GM06990 (cell line): ENCODE data around the gene NFATC3.
"Not testable (repeated sequence)": the region's sequence is repeated elsewhere in the genome, so short reads cannot be mapped to it uniquely, and the experiment has no call there.

Experiments used
- DNase-seq: peaks from one replicate; pipeline ENCODE4 v3.0.0-alpha.2; 2011; ENCODE audit not compliant: insufficient read length; ENCODE audit errors: extremely low read depth
- H3K27me3 ChIP-seq: replicated peaks from 2 replicates; pipeline ENCODE4 v1.6.0; 2011; ENCODE audit warnings: low read length; ENCODE audit not compliant: control insufficient read depth, insufficient read depth
- H3K36me3 ChIP-seq: 2 replicates; pipeline ENCODE4 v1.5.1; 2011; ENCODE audit warnings: low read length; ENCODE audit not compliant: control insufficient read depth, insufficient read depth
- H3K4me3 ChIP-seq: replicated peaks from 2 replicates; pipeline ENCODE4 v1.5.1; 2011; ENCODE audit warnings: low read depth, mild to moderate bottlenecking, control low read depth, low read length
- CTCF ChIP-seq: IDR thresholded peaks from 2 replicates; pipeline ENCODE4 v1.5.1; 2011; ENCODE audit warnings: low read length, control low read depth, mild to moderate bottlenecking, inconsistent platforms; ENCODE audit not compliant: insufficient read depth, poor library complexity, severe bottlenecking

NFATC3 gene

GRCh38 chr16:68113765-68114240, 28.6 kb downstream of the NFATC3 start:
- no peak for DNase-seq
- Histone ChIP-seq H3K36me3 (no peaks in the 10 kb centered on the region), H3K27me3 (no peaks in the 10 kb centered on the region), H3K4me3 (no peak overlapping the region)
- TF ChIP-seq CTCF = no peak

GRCh38 chr16:68114939-68115338, 29.8 kb downstream of the NFATC3 start:
- not testable (repeated sequence) for H3K36me3 ChIP-seq, H3K27me3 ChIP-seq, DNase-seq, H3K4me3 ChIP-seq

- no peak for DNase-seq
- no peak for TF ChIP-seq CTCF
- H3K4me3 ChIP-seq = no peak overlapping the region
- no peaks in the 10 kb centered on the region for H3K27me3 ChIP-seq
- H3K36me3 ChIP-seq = no peaks in the 10 kb centered on the region
These were observed 30.7 kb downstream of the NFATC3 start for GRCh38 chr16:68115851-68116250.

- peak; percentile 63 for TF ChIP-seq CTCF
- no peak for DNase-seq
- Histone ChIP-seq H3K27me3 (no peaks in the 10 kb centered on the region), H3K4me3 (no peak overlapping the region), H3K36me3 (no peaks in the 10 kb centered on the region)
These were observed 31.2 kb downstream of the NFATC3 start for GRCh38 chr16:68116256-68116867.

- Histone ChIP-seq H3K36me3 (peaks cover 3% of the 10 kb centered on the region; the same call in 1 of the 2 replicates), H3K4me3 (no peak overlapping the region), H3K27me3 (no peaks in the 10 kb centered on the region)
- DNase-seq = no peak
- no peak for TF ChIP-seq CTCF
These were observed 32.7 kb downstream of the NFATC3 start for GRCh38 chr16:68117884-68118283.

- H3K27me3 ChIP-seq, H3K36me3 ChIP-seq: not testable (repeated sequence)
- DNase-seq = peak; percentile 21
- peak overlapping the region; percentile 25; the same call in 1 of the 2 replicates for H3K4me3 ChIP-seq
These were observed 33.8 kb downstream of the NFATC3 start for GRCh38 chr16:68118954-68119353.

GRCh38 chr16:68120496-68120895, 35.3 kb downstream of the NFATC3 start:
- not testable (repeated sequence) for H3K27me3 ChIP-seq, DNase-seq, H3K4me3 ChIP-seq, H3K36me3 ChIP-seq
